NCI-H2029 treated with DMSO at 0.1 percent for 48 hours (cell line): Measurements from ENCODE around the gene IRX4.

ENCODE experiments used
- DNase-seq: peaks from one replicate; lab custom pipeline; 2025; lab: John Stamatoyannopoulos, UW

Gene IRX4

GRCh38 chr5:1882337-1883119 is at the start of gene IRX4:
Gene IRX4 (minus strand): TSS chr5:1882925. CDS start chr5:1882647, 278 bp downstream.
- DNase-seq = no peak

GRCh38 chr5:1931604-1932231 is 49.0 kb upstream of the IRX4 start:
- DNase-seq = no peak

GRCh38 chr5:1930880-1931603 is 48.3 kb upstream of the IRX4 start:
- no peak for DNase-seq

- no peak for DNase-seq
Measured at GRCh38 chr5:1930501-1930879, 47.8 kb upstream of the IRX4 start.

GRCh38 chr5:1929108-1929991 is 46.6 kb upstream of the IRX4 start:
- DNase-seq = no peak

GRCh38 chr5:1926471-1927341 is 44.0 kb upstream of the IRX4 start:
- no peak for DNase-seq

- no peak for DNase-seq
Measured at GRCh38 chr5:1926071-1926440, 43.3 kb upstream of the IRX4 start.

GRCh38 chr5:1925111-1926070 is 42.7 kb upstream of the IRX4 start:
- no peak for DNase-seq

GRCh38 chr5:1923766-1924165 is 41.0 kb upstream of the IRX4 start:
- no peak for DNase-seq

GRCh38 chr5:1923341-1923740 is 40.6 kb upstream of the IRX4 start:
- DNase-seq = no peak

- no peak for DNase-seq
Measured at GRCh38 chr5:1921711-1922110, 39.0 kb upstream of the IRX4 start.

GRCh38 chr5:1919750-1920149 is 37.0 kb upstream of the IRX4 start:
- no peak for DNase-seq

GRCh38 chr5:1919209-1919566 is 36.5 kb upstream of the IRX4 start:
- no peak for DNase-seq

- DNase-seq = no peak
Measured at GRCh38 chr5:1918488-1919208, 35.9 kb upstream of the IRX4 start.

GRCh38 chr5:1917830-1918487 is 35.2 kb upstream of the IRX4 start:
- DNase-seq = no peak

GRCh38 chr5:1916041-1917001 is 33.6 kb upstream of the IRX4 start:
- DNase-seq = no peak

GRCh38 chr5:1915316-1915715 is 32.6 kb upstream of the IRX4 start:
- DNase-seq = no peak

- no peak for DNase-seq
Measured at GRCh38 chr5:1914471-1914870, 31.7 kb upstream of the IRX4 start.
